Measurements from ENCODE around the gene TUBB1.

TUBB1 gene

GRCh38 chr20:58987790-58988564 lies 31.3 kb upstream of the TUBB1 start:
- Histone ChIP-seq H3K4me3 (replicated peaks; ENCODE audit: low read depth, low read length) (no peak overlapping the region), H3K36me3 (ENCODE audit: control insufficient read depth, insufficient read depth, low read length) (peaks cover 30% of the 10 kb centered on the region), H3K27me3 (replicated peaks; ENCODE audit: control insufficient read depth, insufficient read depth, low read length) (no peaks in the 10 kb centered on the region)
- no peak for DNase-seq (ENCODE audit: extremely low read depth, insufficient read length)
- TF ChIP-seq, protein P1, sequence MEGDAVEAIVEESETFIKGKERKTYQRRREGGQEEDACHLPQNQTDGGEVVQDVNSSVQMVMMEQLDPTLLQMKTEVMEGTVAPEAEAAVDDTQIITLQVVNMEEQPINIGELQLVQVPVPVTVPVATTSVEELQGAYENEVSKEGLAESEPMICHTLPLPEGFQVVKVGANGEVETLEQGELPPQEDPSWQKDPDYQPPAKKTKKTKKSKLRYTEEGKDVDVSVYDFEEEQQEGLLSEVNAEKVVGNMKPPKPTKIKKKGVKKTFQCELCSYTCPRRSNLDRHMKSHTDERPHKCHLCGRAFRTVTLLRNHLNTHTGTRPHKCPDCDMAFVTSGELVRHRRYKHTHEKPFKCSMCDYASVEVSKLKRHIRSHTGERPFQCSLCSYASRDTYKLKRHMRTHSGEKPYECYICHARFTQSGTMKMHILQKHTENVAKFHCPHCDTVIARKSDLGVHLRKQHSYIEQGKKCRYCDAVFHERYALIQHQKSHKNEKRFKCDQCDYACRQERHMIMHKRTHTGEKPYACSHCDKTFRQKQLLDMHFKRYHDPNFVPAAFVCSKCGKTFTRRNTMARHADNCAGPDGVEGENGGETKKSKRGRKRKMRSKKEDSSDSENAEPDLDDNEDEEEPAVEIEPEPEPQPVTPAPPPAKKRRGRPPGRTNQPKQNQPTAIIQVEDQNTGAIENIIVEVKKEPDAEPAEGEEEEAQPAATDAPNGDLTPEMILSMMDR (IDR thresholded peaks at IDR 0.05; ENCODE audit: insufficient read depth, low read length, poor library complexity, severe bottlenecking): no peak

DNA sequence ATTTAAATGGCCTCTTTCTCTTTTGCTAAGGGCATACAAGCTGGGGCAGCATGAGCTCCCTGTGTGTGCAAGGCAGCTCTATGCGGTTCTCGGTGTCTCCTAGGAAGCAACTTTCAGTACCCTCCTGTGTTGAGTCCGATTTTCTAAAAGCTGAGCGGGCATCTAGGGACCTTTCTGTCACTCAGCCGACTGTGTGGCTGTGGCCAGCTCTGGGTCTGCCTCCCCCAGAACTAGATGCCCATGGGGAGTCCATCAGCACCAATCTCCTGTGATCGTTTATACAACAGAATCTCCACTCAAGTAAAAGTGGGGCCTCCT lies 30.7 kb upstream of the TUBB1 start:
- TF ChIP-seq, protein P1 (IDR thresholded peaks at IDR 0.05; ENCODE audit: insufficient read depth, low read length, poor library complexity, severe bottlenecking): no peak
- peaks cover 33% of the 10 kb centered on the region for H3K36me3 ChIP-seq (ENCODE audit: control insufficient read depth, insufficient read depth, low read length)
- H3K27me3 ChIP-seq (replicated peaks; ENCODE audit: control insufficient read depth, insufficient read depth, low read length): no peaks in the 10 kb centered on the region
- H3K4me3 ChIP-seq (replicated peaks; ENCODE audit: low read depth, low read length): no peak overlapping the region
- no peak for DNase-seq (ENCODE audit: extremely low read depth, insufficient read length)

DNA sequence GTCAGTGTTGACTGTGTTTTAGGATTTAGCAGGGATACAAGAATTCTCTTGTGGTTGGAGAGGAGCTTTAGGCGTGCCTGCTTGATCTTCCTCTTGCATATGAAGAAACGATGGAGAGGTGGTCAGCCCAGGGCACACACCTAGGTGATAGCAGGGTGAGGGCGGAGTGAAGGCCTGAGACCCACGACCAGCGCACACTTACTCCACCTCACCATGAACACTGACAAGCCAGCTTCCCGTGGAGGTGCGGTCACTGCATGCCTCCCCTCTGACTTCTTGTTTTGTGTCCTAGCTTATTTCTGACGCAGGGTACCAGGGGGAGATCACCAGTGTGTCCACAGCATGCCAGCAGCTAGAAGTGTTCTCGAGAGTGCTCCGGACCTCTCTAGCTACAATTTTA lies 30.0 kb upstream of the TUBB1 start:
- TF ChIP-seq, protein P1 (IDR thresholded peaks at IDR 0.05; ENCODE audit: insufficient read depth, low read length, poor library complexity, severe bottlenecking): no peak
- Histone ChIP-seq H3K4me3 (replicated peaks; ENCODE audit: low read depth, low read length) (no peak overlapping the region), H3K27me3 (replicated peaks; ENCODE audit: control insufficient read depth, insufficient read depth, low read length) (no peaks in the 10 kb centered on the region), H3K36me3 (ENCODE audit: control insufficient read depth, insufficient read depth, low read length) (peaks cover 37% of the 10 kb centered on the region)
- DNase-seq (ENCODE audit: extremely low read depth, insufficient read length): no peak

GRCh38 chr20:58990651-58991445 lies 28.4 kb upstream of the TUBB1 start:
- Histone ChIP-seq H3K4me3 (replicated peaks; ENCODE audit: low read depth, low read length) (no peak overlapping the region), H3K27me3 (replicated peaks; ENCODE audit: control insufficient read depth, insufficient read depth, low read length) (no peaks in the 10 kb centered on the region), H3K36me3 (ENCODE audit: control insufficient read depth, insufficient read depth, low read length) (peaks cover 43% of the 10 kb centered on the region)
- no peak for DNase-seq (ENCODE audit: extremely low read depth, insufficient read length)
- TF ChIP-seq, protein P1 (IDR thresholded peaks at IDR 0.05; ENCODE audit: insufficient read depth, low read length, poor library complexity, severe bottlenecking): no peak

- TF ChIP-seq, protein P1 (IDR thresholded peaks at IDR 0.05; ENCODE audit: insufficient read depth, low read length, poor library complexity, severe bottlenecking): no peak
- peaks cover 44% of the 10 kb centered on the region for H3K36me3 ChIP-seq (ENCODE audit: control insufficient read depth, insufficient read depth, low read length)
- no peak for DNase-seq (ENCODE audit: extremely low read depth, insufficient read length)
- H3K27me3 ChIP-seq (replicated peaks; ENCODE audit: control insufficient read depth, insufficient read depth, low read length): no peaks in the 10 kb centered on the region
- H3K4me3 ChIP-seq (replicated peaks; ENCODE audit: low read depth, low read length): no peak overlapping the region
Observed at GRCh38 chr20:58991715-58992114, 27.5 kb upstream of the TUBB1 start.

All from GM06990 (cell line).